ENCODE data around the gene ZRANB1. TPM values are rescaled to one million over a fixed set of nuclear protein-coding genes. Genes with fewer than 3 reads are reported as not detected.
A peak's percentile ranks its signal among the peaks of the same experiment; 100 is the strongest.

ZRANB1 gene
- total and polyA plus RNA-seq, 3 donors from 2014 or later: 37.9 to 46.7 (median 38.7) TPM

- Histone ChIP-seq H3K27ac (peak overlapping the region; percentile 7 to 50), H3K9me3 (no peaks in the 10 kb centered on the region), H3K36me3 (ENCODE audit: low read depth, missing control alignments) (no peaks in the 10 kb centered on the region), H3K27me3 (no peaks in the 10 kb centered on the region), H3K4me1 (peaks cover 73% of the 10 kb centered on the region), H3K4me3 (no peak overlapping the region)
- intact Hi-C loops (cut with DNase I; ENCODE audit: low total_unique reads): no loop called here
- 60 to 62% methylated on average over 8 of the region's 8 CpGs for WGBS, 2 donors
- DNase-seq: no peak
- no peak for TF ChIP-seq CTCF (IDR thresholded peaks at IDR 0.05)
- TF ChIP-seq POLR2A (IDR thresholded peaks at IDR 0.05): no peak
Measured at GRCh38 chr10:125037145-125037877, 95.4 kb downstream of the ZRANB1 start.

Small RNAs within 50 kb of the gene (microRNA-seq; reads per million reads assigned to microRNA genes)
- gene MIR4296 (ENCODE audit: borderline number of aligned reads in 2 of 2, borderline replicate concordance in 1 of 2): 0 reads per million in 2 donors

Small RNAs within 50 kb of the gene (small RNA-seq; reads per million reads assigned to genes)
- gene MIR4296: 0 reads per million in 2 donors

Other genes with a start within 250 kb of the ZRANB1 start
- 100 to 1,000 TPM; 109 to 125 TPM for gene FAM53B, start 197.7 kb upstream of the ZRANB1 start, total RNA-seq
- gene FAM53B, start 197.7 kb upstream of the ZRANB1 start, polyA plus RNA-seq (ENCODE audit: insufficient read depth, low read depth, low replicate concordance): 36.9 TPM
- 10 to 100 TPM; 25.8 to 27.6 TPM for gene EEF1AKMT2, start 150.2 kb upstream of the ZRANB1 start, total RNA-seq
- 47.9 TPM for gene EEF1AKMT2, start 150.2 kb upstream of the ZRANB1 start, polyA plus RNA-seq (ENCODE audit: insufficient read depth, low read depth, low replicate concordance)
- 10 to 100 TPM; 13.1 to 14.2 TPM for gene ABRAXAS2, start 140.3 kb upstream of the ZRANB1 start, total RNA-seq
- 9.7 TPM for gene ABRAXAS2, start 140.3 kb upstream of the ZRANB1 start, polyA plus RNA-seq (ENCODE audit: insufficient read depth, low read depth, low replicate concordance)
- gene CTBP2, start 218.4 kb downstream of the ZRANB1 start, total RNA-seq: 10 to 100 TPM; 44.7 to 79.5 TPM
- gene CTBP2, start 218.4 kb downstream of the ZRANB1 start, polyA plus RNA-seq (ENCODE audit: insufficient read depth, low read depth, low replicate concordance): 52.4 TPM

Data from testis (tissue), 3 donors.